LoVo (cell line): ENCODE results near the gene ZNF664.

Experiments
- DNase-seq: peaks from one replicate; pipeline ENCODE4 v3.0.0-alpha.2; 2016; ENCODE audit warnings: low spot score

The ZNF664 gene

GRCh38 chr12:123972457-123973401 is at the start of gene ZNF664, which contains the start of gene CCDC92:
ZNF664 (plus strand) TSS chr12:123973215; CDS start chr12:124012145, 38,930 bp downstream.
CCDC92 (minus strand) TSS chr12:123972831; CDS start chr12:123944305, 28,526 bp downstream.
- DNase-seq = peak; percentile 97

- DNase-seq = no peak
Observed at GRCh38 chr12:123923927-123924326, 49.1 kb upstream of the ZNF664 start.

- no peak for DNase-seq
Observed at GRCh38 chr12:123924539-123924938, 48.5 kb upstream of the ZNF664 start.

- no peak for DNase-seq
Observed at GRCh38 chr12:123928274-123928865, 44.6 kb upstream of the ZNF664 start.

GRCh38 chr12:123928897-123929296 is 44.1 kb upstream of the ZNF664 start:
- DNase-seq = no peak

- no peak for DNase-seq
Observed at GRCh38 chr12:123929946-123930583, 43.0 kb upstream of the ZNF664 start.

GRCh38 chr12:123931686-123932321 is 41.2 kb upstream of the ZNF664 start:
- DNase-seq = no peak

- no peak for DNase-seq
Observed at GRCh38 chr12:123933214-123933613, 39.8 kb upstream of the ZNF664 start.

GRCh38 chr12:123934016-123934620 is 38.9 kb upstream of the ZNF664 start:
- DNase-seq = no peak

GRCh38 chr12:123934829-123935228 is 38.2 kb upstream of the ZNF664 start:
- DNase-seq = no peak

- no peak for DNase-seq
Observed at GRCh38 chr12:123935956-123936355, 37.1 kb upstream of the ZNF664 start.

GRCh38 chr12:123936471-123936870 is 36.5 kb upstream of the ZNF664 start:
- DNase-seq = no peak

GRCh38 chr12:123936956-123937706 is 35.9 kb upstream of the ZNF664 start:
- DNase-seq = no peak

GRCh38 chr12:123937707-123938591 is 35.1 kb upstream of the ZNF664 start:
- DNase-seq = no peak

GRCh38 chr12:123938679-123939480 is 34.1 kb upstream of the ZNF664 start:
- DNase-seq = no peak

GRCh38 chr12:123939716-123940626 is 33.0 kb upstream of the ZNF664 start:
- DNase-seq = no peak

GRCh38 chr12:123940627-123940966 is 32.4 kb upstream of the ZNF664 start:
- DNase-seq = no peak

GRCh38 chr12:123941000-123941399 is 32.0 kb upstream of the ZNF664 start:
- DNase-seq = no peak
